Natural killer cell (primary cell): ENCODE results near the gene GRIN2A. TPM values are rescaled to one million over a fixed set of nuclear protein-coding genes. Genes with fewer than 3 reads are reported as not detected.

ENCODE experiments used
- ATAC-seq, 3 donors: fragments of 150-1000 bp in 2 of 3; fragments of 200-7000 bp in 1 of 3; cut with Tn5 transposase; 1 replicate in 1 of 3; 2 replicates in 2 of 3; pipeline ENCODE4 v1.10.0; 2021; ENCODE audit warnings: mild to moderate bottlenecking in 2 of 3, moderate library complexity in 2 of 3
- DNase-seq, 2 donors: peaks; one replicate each; pipeline versions ENCODE4 v3.0.0 to v3.0.0-alpha.2; 2013 to 2021; ENCODE audit warnings: mixed read lengths in 1 of 2
- H3K27ac ChIP-seq: one replicate; pipeline ENCODE4 v1.5.1; 2013; ENCODE audit warnings: mild to moderate bottlenecking, low read length
- H3K27me3 ChIP-seq: one replicate; pipeline ENCODE4 v1.6.1; 2013; ENCODE audit warnings: low read length; ENCODE audit not compliant: control insufficient read depth, insufficient read depth
- H3K36me3 ChIP-seq: one replicate; pipeline ENCODE4 v1.6.1; 2013; ENCODE audit warnings: low read length; ENCODE audit not compliant: control insufficient read depth, insufficient read depth
- H3K4me1 ChIP-seq: one replicate; pipeline ENCODE4 v1.6.1; 2013; ENCODE audit warnings: low read length; ENCODE audit not compliant: control insufficient read depth, insufficient read depth
- H3K4me3 ChIP-seq: one replicate; pipeline ENCODE4 v1.5.1; 2013; ENCODE audit warnings: low read length
- H3K9me3 ChIP-seq: one replicate; pipeline ENCODE4 v1.6.1; 2013; ENCODE audit warnings: low read length; ENCODE audit not compliant: control insufficient read depth, insufficient read depth
- H3K27ac Mint-ChIP-seq, 2 donors: one replicate each; pipeline ENCODE4 v1.8.0; 2022; ENCODE audit warnings: mild to moderate bottlenecking in 2 of 2, mixed read lengths in 2 of 2, moderate library complexity in 1 of 2
- H3K27me3 Mint-ChIP-seq, 2 donors: one replicate each; pipeline ENCODE4 v1.8.0; 2022; ENCODE audit warnings: low read depth in 2 of 2, mixed read lengths in 2 of 2
- H3K36me3 Mint-ChIP-seq: one replicate; pipeline ENCODE4 v1.8.0; 2022; ENCODE audit warnings: mixed read lengths
- H3K4me1 Mint-ChIP-seq, 2 donors: one replicate each; pipeline ENCODE4 v1.8.0; 2022; ENCODE audit warnings: mixed read lengths in 2 of 2
- H3K4me3 Mint-ChIP-seq: one replicate; pipeline ENCODE4 v1.8.0; 2022; ENCODE audit warnings: mild to moderate bottlenecking, moderate library complexity, mixed read lengths
- H3K9me3 Mint-ChIP-seq, 2 donors: one replicate each; pipeline ENCODE4 v1.8.0; 2022; ENCODE audit warnings: mixed read lengths in 2 of 2
- WGBS: methylation state at CpG from one replicate; pipeline ENCODE4 v1.1.7; 2013; ENCODE audit warnings: missing lambda C conversion rate; ENCODE audit not compliant: insufficient coverage; 5-methylcytosine and 5-hydroxymethylcytosine counted together
- intact Hi-C: fragments of 100-400 bp; cut with micrococcal nuclease; formaldehyde crosslinking; loops from one replicate; pipeline ENCODE4 v1.14.2; 2022
- total RNA-seq, 4 donors: library from RNA; stranded (reverse); fragments of 120-200 nt in 1 of 4; gene quantifications; one replicate each; pipeline versions ENCODE4 v1.2.3 to v1.2.4, GENCODE V29; 2013 to 2022
- TF ChIP-seq, protein P1 (sequence below): fragments of 200-600 bp; IDR thresholded peaks from one replicate; pipeline ENCODE4 v1.8.0; 2022; ENCODE audit warnings: antibody characterized with exemption

GRIN2A gene
- total RNA-seq, 3 donors from 2014 or later (not counting 1 experiment from before 2014, with no cell fraction given): not detected

GRCh38 chr16:9904526-9904925, 277.7 kb downstream of the GRIN2A start:
- WGBS: 85% methylated on average over 2 of the region's 2 CpGs
- H3K27ac Mint-ChIP-seq: no peak overlapping the region
- intact Hi-C loops: no loop called here
- no peaks in the 10 kb centered on the region for H3K27me3 ChIP-seq
- no peaks in the 10 kb centered on the region for H3K4me1 Mint-ChIP-seq
- H3K27me3 Mint-ChIP-seq: no peaks in the 10 kb centered on the region
- no peaks in the 10 kb centered on the region for H3K9me3 ChIP-seq
- TF ChIP-seq, protein P1, sequence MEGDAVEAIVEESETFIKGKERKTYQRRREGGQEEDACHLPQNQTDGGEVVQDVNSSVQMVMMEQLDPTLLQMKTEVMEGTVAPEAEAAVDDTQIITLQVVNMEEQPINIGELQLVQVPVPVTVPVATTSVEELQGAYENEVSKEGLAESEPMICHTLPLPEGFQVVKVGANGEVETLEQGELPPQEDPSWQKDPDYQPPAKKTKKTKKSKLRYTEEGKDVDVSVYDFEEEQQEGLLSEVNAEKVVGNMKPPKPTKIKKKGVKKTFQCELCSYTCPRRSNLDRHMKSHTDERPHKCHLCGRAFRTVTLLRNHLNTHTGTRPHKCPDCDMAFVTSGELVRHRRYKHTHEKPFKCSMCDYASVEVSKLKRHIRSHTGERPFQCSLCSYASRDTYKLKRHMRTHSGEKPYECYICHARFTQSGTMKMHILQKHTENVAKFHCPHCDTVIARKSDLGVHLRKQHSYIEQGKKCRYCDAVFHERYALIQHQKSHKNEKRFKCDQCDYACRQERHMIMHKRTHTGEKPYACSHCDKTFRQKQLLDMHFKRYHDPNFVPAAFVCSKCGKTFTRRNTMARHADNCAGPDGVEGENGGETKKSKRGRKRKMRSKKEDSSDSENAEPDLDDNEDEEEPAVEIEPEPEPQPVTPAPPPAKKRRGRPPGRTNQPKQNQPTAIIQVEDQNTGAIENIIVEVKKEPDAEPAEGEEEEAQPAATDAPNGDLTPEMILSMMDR: no peak
- H3K9me3 Mint-ChIP-seq: peaks cover 0 to 3% of the 10 kb centered on the region in 2 donors
- ATAC-seq (no peak), DNase-seq (no peak)
- H3K36me3 Mint-ChIP-seq: no peaks in the 10 kb centered on the region
- no peak overlapping the region for H3K4me3 ChIP-seq
- no peaks in the 10 kb centered on the region for H3K36me3 ChIP-seq
- H3K4me1 ChIP-seq: no peaks in the 10 kb centered on the region
- no peak overlapping the region for H3K27ac ChIP-seq
- no peak overlapping the region for H3K4me3 Mint-ChIP-seq

- no peak overlapping the region for H3K4me3 ChIP-seq
- no peaks in the 10 kb centered on the region for H3K36me3 ChIP-seq
- H3K27ac Mint-ChIP-seq: no peak overlapping the region
- intact Hi-C loops: no loop called here
- 93% methylated on average over 3 of the region's 4 CpGs for WGBS
- TF ChIP-seq, protein P1: no peak
- no peaks in the 10 kb centered on the region for H3K27me3 Mint-ChIP-seq
- no peaks in the 10 kb centered on the region for H3K27me3 ChIP-seq
- H3K36me3 Mint-ChIP-seq: no peaks in the 10 kb centered on the region
- H3K27ac ChIP-seq: no peak overlapping the region
- no peak overlapping the region for H3K4me3 Mint-ChIP-seq
- H3K9me3 Mint-ChIP-seq: peaks cover 0 to 6% of the 10 kb centered on the region in 2 donors
- DNase-seq: no peak
- ATAC-seq: no peak
- no peaks in the 10 kb centered on the region for H3K4me1 ChIP-seq
- H3K4me1 Mint-ChIP-seq: no peaks in the 10 kb centered on the region
- no peaks in the 10 kb centered on the region for H3K9me3 ChIP-seq
These were observed 281.7 kb downstream of the GRIN2A start for GRCh38 chr16:9900576-9900975.

GRCh38 chr16:9898555-9898954, 283.7 kb downstream of the GRIN2A start:
- TF ChIP-seq, protein P1: no peak
- Mint-ChIP-seq H3K4me1 (no peaks in the 10 kb centered on the region), H3K36me3 (no peaks in the 10 kb centered on the region), H3K4me3 (no peak overlapping the region), H3K9me3 (peaks cover 0 to 6% of the 10 kb centered on the region in 2 donors), H3K27ac (no peak overlapping the region), H3K27me3 (no peaks in the 10 kb centered on the region)
- H3K4me1 ChIP-seq: no peaks in the 10 kb centered on the region
- no peak overlapping the region for H3K4me3 ChIP-seq
- DNase-seq (no peak), ATAC-seq (no peak)
- no peaks in the 10 kb centered on the region for H3K36me3 ChIP-seq
- H3K27me3 ChIP-seq: no peaks in the 10 kb centered on the region
- H3K9me3 ChIP-seq: no peaks in the 10 kb centered on the region
- intact Hi-C loops: no loop called here
- H3K27ac ChIP-seq: no peak overlapping the region
- WGBS: 62% methylated on average over 4 of the region's 4 CpGs

- intact Hi-C loops: no loop called here
- TF ChIP-seq, protein P1: no peak
- Histone ChIP-seq H3K27ac (no peak overlapping the region), H3K4me3 (no peak overlapping the region), H3K27me3 (no peaks in the 10 kb centered on the region), H3K4me1 (no peaks in the 10 kb centered on the region), H3K36me3 (no peaks in the 10 kb centered on the region), H3K9me3 (no peaks in the 10 kb centered on the region)
- Mint-ChIP-seq H3K4me1 (no peaks in the 10 kb centered on the region), H3K36me3 (no peaks in the 10 kb centered on the region), H3K4me3 (no peak overlapping the region), H3K27ac (no peak overlapping the region), H3K27me3 (no peaks in the 10 kb centered on the region), H3K9me3 (peaks cover 0 to 6% of the 10 kb centered on the region in 2 donors)
- no CpG with 5 or more reads among the region's 2 CpGs for WGBS
- DNase-seq (no peak), ATAC-seq (no peak)
These were observed 284.1 kb downstream of the GRIN2A start for GRCh38 chr16:9898124-9898523.
